Peyer's patch (tissue), 4 donors: ENCODE data around the gene SPATA2. TPM values are rescaled to one million over a fixed set of nuclear protein-coding genes. Genes with fewer than 3 reads are reported as not detected.

Experiments
- DNase-seq, 3 donors: peaks; one replicate each; pipeline ENCODE4 v3.0.0-alpha.2; 2017 to 2019
- H3K27ac ChIP-seq, 4 donors: fragments of 200-600 bp; sonication (generic); one replicate each; pipeline ENCODE4 v1.5.1; 2016 to 2019
- H3K27me3 ChIP-seq, 2 donors: fragments of 200-600 bp; sonication (generic); one replicate each; pipeline ENCODE4 v1.5.1; 2019
- H3K36me3 ChIP-seq, 3 donors: fragments of 200-600 bp; sonication (generic); one replicate each; pipeline ENCODE4 v1.5.1; 2016 to 2019
- H3K4me1 ChIP-seq, 4 donors: fragments of 200-600 bp; sonication (generic); one replicate each; pipeline ENCODE4 v1.5.1; 2016 to 2019
- H3K4me3 ChIP-seq, 4 donors: fragments of 200-600 bp; sonication (generic); 1 replicate in 3 of 4; 2 replicates in 1 of 4; pipeline ENCODE4 v1.5.1; 2016 to 2019; ENCODE audit warnings: mild to moderate bottlenecking in 1 of 4
- H3K9me3 ChIP-seq, 4 donors: fragments of 200-600 bp; sonication (generic); one replicate each; pipeline ENCODE4 v1.5.1; 2016 to 2019; ENCODE audit warnings: mild to moderate bottlenecking in 1 of 4
- POLR2A ChIP-seq, 2 donors: fragments of 450-650 bp; IDR thresholded peaks; one replicate each; pipeline ENCODE4 v1.5.1; 2017; ENCODE audit warnings: antibody characterized with exemption in 2 of 2, mild to moderate bottlenecking in 2 of 2, moderate library complexity in 2 of 2
- total RNA-seq, 4 donors: library from RNA; depleted of rRNA; stranded (reverse); fragments of >200 nt; gene quantifications; one replicate each; pipeline ENCODE4 v1.1.0, GENCODE V29; 2016
- TF ChIP-seq, protein P1 (sequence below), 6 experiments: fragments of 450-650 bp in 4 of 6; fragments of 200-600 bp in 2 of 6; sonication (generic) in 1 of 6; IDR thresholded peaks; one replicate each; pipeline ENCODE4 v1.5.1; 2017 to 2019; ENCODE audit warnings: antibody characterized with exemption in 6 of 6, mild to moderate bottlenecking in 3 of 6, moderate library complexity in 1 of 6

The SPATA2 gene
- total RNA-seq, 4 donors from 2014 or later, result 4.1 to 19.8 (median 14.0) TPM

DNA sequence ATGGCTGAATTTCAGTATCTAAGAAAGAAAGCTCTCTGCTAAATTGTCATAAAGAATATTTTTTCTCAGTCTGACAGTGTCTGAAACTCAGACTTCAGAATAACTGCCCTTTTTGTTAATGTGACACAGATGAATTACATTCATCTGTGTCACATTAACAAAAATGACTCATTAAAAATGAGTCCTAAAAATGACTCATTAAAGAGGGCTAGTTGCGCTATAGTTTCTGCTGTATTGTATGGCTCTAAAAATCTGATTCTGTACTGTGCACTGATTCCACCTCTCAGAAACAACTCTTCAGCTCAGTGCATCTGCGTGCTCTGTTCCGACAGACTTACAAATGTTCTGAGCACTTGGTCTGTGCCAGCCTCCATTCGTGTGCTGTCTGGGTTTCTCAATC is 35.8 kb upstream of the SPATA2 start:
- no peak overlapping the region for H3K4me3 ChIP-seq
- no peak overlapping the region for H3K27ac ChIP-seq
- no peak for DNase-seq
- no peaks in the 10 kb centered on the region for H3K4me1 ChIP-seq
- H3K27me3 ChIP-seq, result no peaks in the 10 kb centered on the region
- TF ChIP-seq POLR2A (IDR thresholded peaks at IDR 0.05), result no peak
- TF ChIP-seq, protein P1, sequence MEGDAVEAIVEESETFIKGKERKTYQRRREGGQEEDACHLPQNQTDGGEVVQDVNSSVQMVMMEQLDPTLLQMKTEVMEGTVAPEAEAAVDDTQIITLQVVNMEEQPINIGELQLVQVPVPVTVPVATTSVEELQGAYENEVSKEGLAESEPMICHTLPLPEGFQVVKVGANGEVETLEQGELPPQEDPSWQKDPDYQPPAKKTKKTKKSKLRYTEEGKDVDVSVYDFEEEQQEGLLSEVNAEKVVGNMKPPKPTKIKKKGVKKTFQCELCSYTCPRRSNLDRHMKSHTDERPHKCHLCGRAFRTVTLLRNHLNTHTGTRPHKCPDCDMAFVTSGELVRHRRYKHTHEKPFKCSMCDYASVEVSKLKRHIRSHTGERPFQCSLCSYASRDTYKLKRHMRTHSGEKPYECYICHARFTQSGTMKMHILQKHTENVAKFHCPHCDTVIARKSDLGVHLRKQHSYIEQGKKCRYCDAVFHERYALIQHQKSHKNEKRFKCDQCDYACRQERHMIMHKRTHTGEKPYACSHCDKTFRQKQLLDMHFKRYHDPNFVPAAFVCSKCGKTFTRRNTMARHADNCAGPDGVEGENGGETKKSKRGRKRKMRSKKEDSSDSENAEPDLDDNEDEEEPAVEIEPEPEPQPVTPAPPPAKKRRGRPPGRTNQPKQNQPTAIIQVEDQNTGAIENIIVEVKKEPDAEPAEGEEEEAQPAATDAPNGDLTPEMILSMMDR (IDR thresholded peaks at IDR 0.05), result no peak
- H3K36me3 ChIP-seq, result peaks cover 0 to 98% (median 0%) of the 10 kb centered on the region in 3 donors
- no peaks in the 10 kb centered on the region for H3K9me3 ChIP-seq

- Histone ChIP-seq H3K36me3 (peaks cover 0 to 97% (median 0%) of the 10 kb centered on the region in 3 donors), H3K4me3 (no peak overlapping the region), H3K27ac (no peak overlapping the region), H3K9me3 (no peaks in the 10 kb centered on the region), H3K27me3 (no peaks in the 10 kb centered on the region), H3K4me1 (peaks cover 0 to 6% (median 0%) of the 10 kb centered on the region in 4 donors)
- no peak for TF ChIP-seq POLR2A (IDR thresholded peaks at IDR 0.05)
- TF ChIP-seq, protein P1 (IDR thresholded peaks at IDR 0.05), result no peak
- DNase-seq, result no peak
Measured at GRCh38 chr20:49948809-49949507, 33.6 kb upstream of the SPATA2 start.

- DNase-seq, result no peak
- Histone ChIP-seq H3K27me3 (no peaks in the 10 kb centered on the region), H3K4me1 (peaks cover 0 to 7% (median 0%) of the 10 kb centered on the region in 4 donors), H3K36me3 (peaks cover 0 to 94% (median 0%) of the 10 kb centered on the region in 3 donors), H3K4me3 (no peak overlapping the region), H3K27ac (no peak overlapping the region), H3K9me3 (no peaks in the 10 kb centered on the region)
- TF ChIP-seq, protein P1 (IDR thresholded peaks at IDR 0.05), result no peak
- no peak for TF ChIP-seq POLR2A (IDR thresholded peaks at IDR 0.05)
Measured at GRCh38 chr20:49948178-49948577, 32.8 kb upstream of the SPATA2 start.

DNA sequence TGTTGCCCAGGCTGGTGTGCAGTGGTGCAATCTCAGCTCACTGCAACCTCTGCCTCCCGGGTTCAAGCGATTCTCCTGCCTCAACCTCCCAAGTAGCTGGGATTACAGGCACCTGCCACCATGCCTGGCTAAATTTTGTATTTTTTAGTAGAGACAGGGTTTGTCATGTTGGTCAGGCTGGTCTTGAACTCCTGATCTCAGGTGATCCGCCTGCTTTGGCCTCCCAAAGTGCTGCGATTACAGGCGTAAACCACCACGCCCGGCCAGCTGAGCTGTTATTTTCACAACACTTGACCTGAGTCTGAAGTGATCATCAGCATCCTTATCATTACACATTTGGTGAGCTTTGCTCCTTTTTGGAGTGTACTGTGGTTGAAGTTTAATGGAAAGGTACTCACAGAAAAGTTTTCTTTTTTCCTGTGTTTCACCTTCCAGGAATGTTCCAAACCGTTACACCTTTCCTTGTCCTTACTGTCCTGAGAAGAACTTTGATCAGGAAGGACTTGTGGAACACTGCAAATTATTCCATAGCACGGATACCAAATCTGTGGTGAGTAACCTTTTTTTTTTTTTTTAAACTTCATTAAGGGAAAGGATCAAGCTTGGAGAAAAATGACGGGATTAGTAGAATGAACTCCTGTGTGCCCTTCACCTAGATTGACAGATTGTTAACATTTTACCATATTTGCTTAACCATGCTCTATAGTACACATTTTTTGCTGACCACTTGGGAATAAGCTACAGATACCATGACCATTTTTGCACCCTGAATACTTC is 30.6 kb upstream of the SPATA2 start:
- Histone ChIP-seq H3K27me3 (no peaks in the 10 kb centered on the region), H3K4me3 (no peak overlapping the region), H3K4me1 (peaks cover 0 to 8% (median 0%) of the 10 kb centered on the region in 4 donors), H3K36me3 (peaks cover 0 to 94% (median 0%) of the 10 kb centered on the region in 3 donors), H3K9me3 (no peaks in the 10 kb centered on the region), H3K27ac (no peak overlapping the region)
- TF ChIP-seq POLR2A (IDR thresholded peaks at IDR 0.05), result no peak
- TF ChIP-seq, protein P1 (IDR thresholded peaks at IDR 0.05), result no peak
- DNase-seq, result peak in 1 of 3 donors; percentile 45

GRCh38 chr20:49945306-49945700 is 30.0 kb upstream of the SPATA2 start:
- TF ChIP-seq, protein P1 (IDR thresholded peaks at IDR 0.05), result no peak
- no peak for TF ChIP-seq POLR2A (IDR thresholded peaks at IDR 0.05)
- DNase-seq, result peak in 1 of 3 donors; percentile 11
- Histone ChIP-seq H3K27ac (no peak overlapping the region), H3K4me3 (no peak overlapping the region), H3K36me3 (peaks cover 0 to 90% (median 0%) of the 10 kb centered on the region in 3 donors), H3K27me3 (no peaks in the 10 kb centered on the region), H3K9me3 (no peaks in the 10 kb centered on the region), H3K4me1 (peaks cover 0 to 10% (median 0%) of the 10 kb centered on the region in 4 donors)
